G401 (cell line): ENCODE results near the gene DHTKD1. TPM values are rescaled to one million over a fixed set of nuclear protein-coding genes. Genes with fewer than 3 reads are reported as not detected.

Source experiments
- total RNA-seq: library from RNA; depleted of rRNA; stranded (reverse); fragments of >200 nt; shearing (Covaris generic); gene quantifications from 2 replicates; pipeline ENCODE4 v1.2.3, GENCODE V29; 2014; rRNA removed

The DHTKD1 gene
- total RNA-seq, 1 experiment from 2014 or later = 26.4 TPM

Other genes starting within 250 kb of the DHTKD1 start
- gene PROSER2, start 245.6 kb upstream of the DHTKD1 start, total RNA-seq = 1.3 and 7.3 TPM in 2 replicates
- gene UPF2, start 26.1 kb upstream of the DHTKD1 start, total RNA-seq = 10.3 and 12.9 TPM in 2 replicates
- gene SEC61A2, start 60.7 kb downstream of the DHTKD1 start, total RNA-seq = 10.5 TPM in 2 replicates
- 151 and 255 TPM in 2 replicates for gene NUDT5, start 126.9 kb downstream of the DHTKD1 start, total RNA-seq
- 237 and 262 TPM in 2 replicates for gene CDC123, start 127.2 kb downstream of the DHTKD1 start, total RNA-seq